ENCODE measurements around the gene KCNC2.

DNA sequence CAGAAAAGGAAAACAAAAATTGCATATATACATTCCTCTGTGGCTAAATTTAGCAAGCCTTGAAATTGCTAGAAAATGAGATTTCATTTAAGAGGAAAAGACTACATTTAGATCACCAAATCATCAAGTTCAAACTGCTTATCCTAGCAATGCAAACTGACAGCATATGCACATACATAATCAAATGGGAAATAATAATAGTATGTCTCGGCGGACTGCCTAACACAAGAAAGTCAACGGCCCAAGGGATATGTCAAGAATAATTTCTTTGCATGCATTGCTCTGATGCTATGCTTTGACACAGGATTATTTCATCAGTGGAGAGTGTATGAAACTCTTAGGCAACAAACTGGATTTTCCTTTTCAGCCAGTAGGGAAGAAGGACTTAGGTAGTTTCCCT is 107.9 kb downstream of the KCNC2 start:
- TF ChIP-seq, protein P1, sequence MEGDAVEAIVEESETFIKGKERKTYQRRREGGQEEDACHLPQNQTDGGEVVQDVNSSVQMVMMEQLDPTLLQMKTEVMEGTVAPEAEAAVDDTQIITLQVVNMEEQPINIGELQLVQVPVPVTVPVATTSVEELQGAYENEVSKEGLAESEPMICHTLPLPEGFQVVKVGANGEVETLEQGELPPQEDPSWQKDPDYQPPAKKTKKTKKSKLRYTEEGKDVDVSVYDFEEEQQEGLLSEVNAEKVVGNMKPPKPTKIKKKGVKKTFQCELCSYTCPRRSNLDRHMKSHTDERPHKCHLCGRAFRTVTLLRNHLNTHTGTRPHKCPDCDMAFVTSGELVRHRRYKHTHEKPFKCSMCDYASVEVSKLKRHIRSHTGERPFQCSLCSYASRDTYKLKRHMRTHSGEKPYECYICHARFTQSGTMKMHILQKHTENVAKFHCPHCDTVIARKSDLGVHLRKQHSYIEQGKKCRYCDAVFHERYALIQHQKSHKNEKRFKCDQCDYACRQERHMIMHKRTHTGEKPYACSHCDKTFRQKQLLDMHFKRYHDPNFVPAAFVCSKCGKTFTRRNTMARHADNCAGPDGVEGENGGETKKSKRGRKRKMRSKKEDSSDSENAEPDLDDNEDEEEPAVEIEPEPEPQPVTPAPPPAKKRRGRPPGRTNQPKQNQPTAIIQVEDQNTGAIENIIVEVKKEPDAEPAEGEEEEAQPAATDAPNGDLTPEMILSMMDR (IDR thresholded peaks at IDR 0.05), result no peak
- TF ChIP-seq POLR2A (IDR thresholded peaks at IDR 0.05), result no peak
- TF ChIP-seq EP300 (IDR thresholded peaks at IDR 0.05), result no peak
- TF ChIP-seq POLR2AphosphoS5 (IDR thresholded peaks at IDR 0.05), result no peak
